GM12892 (cell line): ENCODE data around the gene ERBB4.

Experiments used
- POLR2A ChIP-seq: IDR thresholded peaks from 2 replicates; pipeline ENCODE4 v1.6.1; 2011; ENCODE audit warnings: low read depth, low read length, control low read depth
- POLR2AphosphoS5 ChIP-seq: IDR thresholded peaks from 2 replicates; pipeline ENCODE4 v1.6.1; 2011; ENCODE audit warnings: low read depth, low read length, control low read depth

GRCh38 chr2:211331736-211332135 lies 1206.9 kb downstream of the ERBB4 start:
- TF ChIP-seq POLR2AphosphoS5 = no peak
- TF ChIP-seq POLR2A = no peak
